MM.1S (cell line): ENCODE results near the gene KRTAP5-11.
"Not testable (repeated sequence)": the region's sequence is repeated elsewhere in the genome, so short reads cannot be mapped to it uniquely, and the experiment has no call there.

Experiments
- DNase-seq: peaks from one replicate; pipeline ENCODE4 v3.0.0-alpha.2; 2015
- H2AFZ ChIP-seq: fragments of 300-600 bp; sonication (generic); 2 replicates; pipeline ENCODE4 v1.6.0; 2016; ENCODE audit warnings: antibody characterized with exemption, low read length
- H3F3A ChIP-seq: fragments of 300-600 bp; sonication (generic); 2 replicates; pipeline ENCODE4 v1.6.1; 2016; ENCODE audit warnings: mild to moderate bottlenecking, antibody characterized with exemption, low read length, moderate library complexity, mixed read lengths; ENCODE audit not compliant: insufficient read depth
- H3K27ac ChIP-seq: fragments of 300-600 bp; sonication (generic); 2 replicates; pipeline ENCODE4 v1.5.1; 2016; ENCODE audit warnings: mild to moderate bottlenecking, low read length
- H3K27me3 ChIP-seq: fragments of 300-600 bp; sonication (generic); replicated peaks from 2 replicates; pipeline ENCODE4 v1.6.0; 2016; ENCODE audit warnings: low read length; ENCODE audit not compliant: insufficient read depth
- H3K36me3 ChIP-seq: fragments of 300-600 bp; sonication (generic); replicated peaks from 2 replicates; pipeline ENCODE4 v1.6.1; 2016; ENCODE audit warnings: mild to moderate bottlenecking, low read length, mixed read lengths; ENCODE audit not compliant: insufficient read depth
- H3K4me1 ChIP-seq: fragments of 300-600 bp; sonication (generic); 2 replicates; pipeline ENCODE4 v1.6.1; 2016; ENCODE audit warnings: low read length, mixed read lengths
- H3K4me2 ChIP-seq: fragments of 300-600 bp; sonication (generic); 2 replicates; pipeline ENCODE4 v1.6.0; 2016; ENCODE audit warnings: low read depth, low read length
- H3K4me3 ChIP-seq: fragments of 300-600 bp; sonication (generic); 2 replicates; pipeline ENCODE4 v1.5.1; 2016; ENCODE audit warnings: low read length, mixed read lengths
- H3K79me2 ChIP-seq: fragments of 300-600 bp; sonication (generic); 2 replicates; pipeline ENCODE4 v1.6.1; 2016; ENCODE audit warnings: mixed run types, low read length, mixed read lengths
- H3K9ac ChIP-seq: fragments of 300-600 bp; sonication (generic); 2 replicates; pipeline ENCODE4 v1.6.1; 2016; ENCODE audit warnings: low read length, mixed read lengths
- H3K9me2 ChIP-seq: fragments of 300-600 bp; sonication (generic); replicated peaks from 2 replicates; pipeline ENCODE4 v1.6.1; 2016; ENCODE audit warnings: mild to moderate bottlenecking, low read length, mixed read lengths; ENCODE audit not compliant: insufficient read depth
- H3K9me3 ChIP-seq: fragments of 300-600 bp; sonication (generic); replicated peaks from 2 replicates; pipeline ENCODE4 v1.6.1; 2016; ENCODE audit warnings: mild to moderate bottlenecking, low read length, mixed read lengths; ENCODE audit not compliant: insufficient read depth
- H4K20me1 ChIP-seq: fragments of 300-600 bp; sonication (generic); 2 replicates; pipeline ENCODE4 v1.6.1; 2016; ENCODE audit warnings: mild to moderate bottlenecking, low read length, moderate library complexity, mixed read lengths; ENCODE audit not compliant: insufficient read depth
- EZH2 ChIP-seq: fragments of 300-600 bp; sonication (generic); optimal IDR thresholded peaks from 2 replicates; pipeline ENCODE3; 2017; ENCODE audit warnings: low read depth, mild to moderate bottlenecking, antibody characterized with exemption, low read length, mixed read lengths
- EZH2phosphoT487 ChIP-seq: fragments of 300-600 bp; sonication (generic); IDR thresholded peaks from 2 replicates; pipeline ENCODE4 v1.6.1; 2018; ENCODE audit warnings: antibody characterized with exemption, low read length
- TF ChIP-seq, protein P1 (sequence below): fragments of 300-600 bp; sonication (generic); IDR thresholded peaks from 2 replicates; pipeline ENCODE4 v1.5.1; 2016; ENCODE audit warnings: antibody characterized with exemption, low read length, mixed read lengths

Gene KRTAP5-11

DNA sequence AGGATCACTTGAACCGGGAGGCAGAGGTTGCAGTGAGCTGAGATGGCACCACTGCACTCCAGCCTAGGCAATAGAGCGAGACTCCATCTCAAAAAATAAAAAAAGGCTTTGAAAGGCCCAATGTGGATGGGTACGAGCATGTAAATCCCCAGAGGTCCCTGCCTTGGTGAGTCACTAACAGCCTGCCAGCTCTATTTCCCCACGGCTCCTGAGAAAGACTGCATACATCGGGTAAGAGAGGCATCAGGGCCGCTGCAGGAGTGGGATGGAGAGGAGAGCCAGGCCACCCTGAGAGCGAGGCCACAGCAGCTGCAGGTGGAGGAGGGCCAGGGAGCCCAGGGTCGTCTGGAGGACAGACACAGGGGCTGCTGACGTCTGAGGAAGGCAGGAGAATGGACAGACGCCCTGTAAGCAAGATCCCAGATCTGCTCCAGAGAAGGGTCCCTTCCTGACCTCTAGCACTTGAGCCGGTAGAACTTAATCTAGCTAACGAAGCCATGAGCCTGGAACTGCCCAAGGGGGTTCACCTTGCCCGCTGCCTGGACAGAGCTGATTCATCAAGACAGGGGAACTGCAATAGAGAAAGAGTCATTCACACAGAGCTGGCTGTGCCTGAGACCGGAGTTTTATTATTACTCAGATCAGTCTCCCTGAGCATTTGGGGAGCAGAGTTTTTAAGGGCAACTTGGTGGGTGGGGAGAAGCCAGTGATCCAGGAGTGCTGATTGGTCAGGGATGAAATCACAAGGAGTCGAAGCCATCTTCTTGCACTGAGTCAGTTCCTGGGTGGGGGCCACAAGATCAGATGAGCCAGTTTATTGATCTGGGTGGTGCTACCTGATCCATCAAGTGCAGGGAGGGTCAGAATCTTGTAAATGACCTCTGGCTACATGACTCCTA lies 39.5 kb downstream of the KRTAP5-11 start:
- H3K9ac ChIP-seq = no peak overlapping the region
- H4K20me1 ChIP-seq = no peaks in the 10 kb centered on the region
- no peak for TF ChIP-seq EZH2phosphoT487
- no peak for TF ChIP-seq EZH2
- TF ChIP-seq, protein P1, sequence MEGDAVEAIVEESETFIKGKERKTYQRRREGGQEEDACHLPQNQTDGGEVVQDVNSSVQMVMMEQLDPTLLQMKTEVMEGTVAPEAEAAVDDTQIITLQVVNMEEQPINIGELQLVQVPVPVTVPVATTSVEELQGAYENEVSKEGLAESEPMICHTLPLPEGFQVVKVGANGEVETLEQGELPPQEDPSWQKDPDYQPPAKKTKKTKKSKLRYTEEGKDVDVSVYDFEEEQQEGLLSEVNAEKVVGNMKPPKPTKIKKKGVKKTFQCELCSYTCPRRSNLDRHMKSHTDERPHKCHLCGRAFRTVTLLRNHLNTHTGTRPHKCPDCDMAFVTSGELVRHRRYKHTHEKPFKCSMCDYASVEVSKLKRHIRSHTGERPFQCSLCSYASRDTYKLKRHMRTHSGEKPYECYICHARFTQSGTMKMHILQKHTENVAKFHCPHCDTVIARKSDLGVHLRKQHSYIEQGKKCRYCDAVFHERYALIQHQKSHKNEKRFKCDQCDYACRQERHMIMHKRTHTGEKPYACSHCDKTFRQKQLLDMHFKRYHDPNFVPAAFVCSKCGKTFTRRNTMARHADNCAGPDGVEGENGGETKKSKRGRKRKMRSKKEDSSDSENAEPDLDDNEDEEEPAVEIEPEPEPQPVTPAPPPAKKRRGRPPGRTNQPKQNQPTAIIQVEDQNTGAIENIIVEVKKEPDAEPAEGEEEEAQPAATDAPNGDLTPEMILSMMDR = no peak
- H3K4me1 ChIP-seq = no peaks in the 10 kb centered on the region
- H3K79me2 ChIP-seq = no peaks in the 10 kb centered on the region
- H3K27ac ChIP-seq = no peak overlapping the region
- no peaks in the 10 kb centered on the region for H3K9me2 ChIP-seq
- no peak overlapping the region for H2AFZ ChIP-seq
- DNase-seq = no peak
- H3K9me3 ChIP-seq = no peaks in the 10 kb centered on the region
- H3F3A ChIP-seq = no peaks in the 10 kb centered on the region
- no peak overlapping the region for H3K4me3 ChIP-seq
- H3K36me3 ChIP-seq = no peaks in the 10 kb centered on the region
- peaks cover 86% of the 10 kb centered on the region for H3K27me3 ChIP-seq
- H3K4me2 ChIP-seq = no peak overlapping the region

- Histone ChIP-seq H3K4me2 (no peak overlapping the region), H3K9me3 (no peaks in the 10 kb centered on the region), H3K4me3 (no peak overlapping the region)
Measured at GRCh38 chr11:71542382-71542781, 40.3 kb downstream of the KRTAP5-11 start.

GRCh38 chr11:71540521-71541304 lies 42.0 kb downstream of the KRTAP5-11 start:
- not testable (repeated sequence) for H3K4me2 ChIP-seq, H3K36me3 ChIP-seq, H3K27ac ChIP-seq, H3K9me3 ChIP-seq, H3K4me3 ChIP-seq, H3K9ac ChIP-seq, H3F3A ChIP-seq, H2AFZ ChIP-seq, H3K79me2 ChIP-seq, H3K4me1 ChIP-seq, H3K9me2 ChIP-seq, H4K20me1 ChIP-seq
- DNase-seq = peak; percentile 9
- peaks cover 72% of the 10 kb centered on the region for H3K27me3 ChIP-seq

More at GRCh38 chr11:71542382-71542781, 40.3 kb downstream of the KRTAP5-11 start:
- TF ChIP-seq EZH2 (no peak), EZH2phosphoT487 (no peak)
- TF ChIP-seq, protein P1 = no peak
- no peaks in the 10 kb centered on the region for H3K36me3 ChIP-seq
- no peaks in the 10 kb centered on the region for H3K9me2 ChIP-seq
- no peaks in the 10 kb centered on the region for H3F3A ChIP-seq
- H3K4me1 ChIP-seq = no peaks in the 10 kb centered on the region
- DNase-seq = no peak
- H2AFZ ChIP-seq = no peak overlapping the region
- no peak overlapping the region for H3K27ac ChIP-seq
- peaks cover 82% of the 10 kb centered on the region for H3K27me3 ChIP-seq
- no peaks in the 10 kb centered on the region for H3K79me2 ChIP-seq
- no peak overlapping the region for H3K9ac ChIP-seq
- H4K20me1 ChIP-seq = no peaks in the 10 kb centered on the region

GRCh38 chr11:71539971-71540370 lies 42.7 kb downstream of the KRTAP5-11 start:
- not testable (repeated sequence) for H3K4me1 ChIP-seq, H3K4me2 ChIP-seq

More at GRCh38 chr11:71539971-71540370, 42.7 kb downstream of the KRTAP5-11 start:
- H3K4me3 ChIP-seq, DNase-seq, H2AFZ ChIP-seq, H3K79me2 ChIP-seq, H3K9me3 ChIP-seq, H3K27ac ChIP-seq, H3F3A ChIP-seq, H3K9ac ChIP-seq, H4K20me1 ChIP-seq, H3K9me2 ChIP-seq, H3K36me3 ChIP-seq: not testable (repeated sequence)
- H3K27me3 ChIP-seq = peaks cover 64% of the 10 kb centered on the region
